Smooth muscle cell of trachea (primary cell): ENCODE data around the gene ZNF365. TPM values are rescaled to one million over a fixed set of nuclear protein-coding genes. Genes with fewer than 3 reads are reported as not detected.

Source experiments
- total RNA-seq: library from RNA; depleted of rRNA; stranded (reverse); fragments of >200 nt; gene quantifications from 2 replicates; pipeline ENCODE4 v1.2.1, GENCODE V29; 2014

ZNF365 gene, protein sequence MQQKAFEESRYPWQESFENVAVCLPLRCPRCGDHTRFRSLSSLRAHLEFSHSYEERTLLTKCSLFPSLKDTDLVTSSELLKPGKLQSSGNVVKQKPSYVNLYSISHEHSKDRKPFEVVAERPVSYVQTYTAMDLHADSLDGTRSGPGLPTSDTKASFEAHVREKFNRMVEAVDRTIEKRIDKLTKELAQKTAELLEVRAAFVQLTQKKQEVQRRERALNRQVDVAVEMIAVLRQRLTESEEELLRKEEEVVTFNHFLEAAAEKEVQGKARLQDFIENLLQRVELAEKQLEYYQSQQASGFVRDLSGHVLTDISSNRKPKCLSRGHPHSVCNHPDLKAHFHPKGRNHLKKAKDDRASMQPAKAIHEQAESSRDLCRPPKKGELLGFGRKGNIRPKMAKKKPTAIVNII
- 2.9 and 3.8 TPM in 2 replicates for total RNA-seq

DNA sequence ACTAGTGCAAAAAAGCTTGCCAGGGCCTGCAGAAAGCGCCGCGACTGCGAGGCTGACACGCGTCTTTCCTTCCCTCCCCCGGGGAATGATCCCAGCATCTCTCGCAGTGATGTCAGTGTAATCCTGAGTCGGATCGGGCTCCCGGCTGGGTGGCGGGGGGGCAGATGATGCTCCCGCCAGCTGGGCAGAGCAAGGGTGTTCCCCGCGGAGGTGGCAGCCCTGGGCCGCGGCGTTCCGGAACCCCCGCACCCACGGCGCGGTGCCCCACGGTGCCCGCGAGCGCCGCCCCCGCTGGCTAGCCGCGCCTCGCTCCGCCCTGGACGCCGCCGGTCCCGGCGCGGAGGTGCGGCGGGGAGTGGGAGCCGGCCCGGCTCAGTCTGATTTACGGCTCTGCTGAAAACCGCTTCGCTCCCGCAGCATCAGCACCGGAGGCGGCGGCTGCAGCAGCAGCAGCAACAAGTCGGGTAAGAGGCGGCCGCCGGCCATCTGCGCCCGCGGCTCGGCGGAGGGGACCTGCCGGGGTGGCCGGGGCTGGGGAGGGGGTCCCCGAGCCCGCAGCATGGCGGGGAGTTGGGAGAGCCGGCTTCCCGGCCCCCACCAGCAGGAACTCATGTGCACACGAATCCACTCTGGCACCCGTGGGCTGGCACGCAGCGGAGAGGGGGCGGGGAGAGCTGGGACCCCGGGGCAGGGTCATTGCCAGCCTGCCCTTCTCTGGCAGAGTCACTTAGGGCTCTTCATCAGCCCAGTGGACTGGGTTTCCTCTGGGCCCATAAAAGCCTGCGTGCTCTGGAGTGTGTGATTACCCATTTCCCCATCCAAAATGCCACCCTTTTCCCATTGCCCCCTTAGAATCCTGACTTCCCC is at the start of gene ZNF365:
Gene ZNF365, plus strand, starts transcription at position 375 of the 867 bp plus-strand sequence. CDS start 1,825 bp downstream, outside the sequence.

Other genes starting within 250 kb of the ZNF365 start
- 0.33 and 1.3 TPM in 2 replicates for gene RTKN2, start 105.5 kb upstream of the ZNF365 start, total RNA-seq